Measurements from ENCODE around the gene PIGU. TPM values are rescaled to one million over a fixed set of nuclear protein-coding genes. Genes with fewer than 3 reads are reported as not detected.
"Not testable (repeated sequence)": the region's sequence is repeated elsewhere in the genome, so short reads cannot be mapped to it uniquely, and the experiment has no call there.

The PIGU gene
- total RNA-seq, 4 donors from 2014 or later = 12.8 to 14.1 (median 13.7) TPM

GRCh38 chr20:34675993-34676641 lies 775 bp downstream of the PIGU start:
- peak overlapping the region; percentile 80 to 93 (median 86) for H3K4me3 ChIP-seq
- DNase-seq (no peak), ATAC-seq (no peak)
- H3K9me3 ChIP-seq = no peaks in the 10 kb centered on the region
- intact Hi-C loops (cut with DNase I; ENCODE audit: low total_unique reads) (no loop called here), in situ Hi-C loops (cut with MboI; ENCODE audit: low sequenced_read_pairs in 4 of 4) (no loop called here)
- no peaks in the 10 kb centered on the region for H3K36me3 ChIP-seq
- peaks cover 9% of the 10 kb centered on the region in 2 donors for H3K4me1 ChIP-seq
- H3K27ac ChIP-seq = peak overlapping the region; percentile 75 to 88 (median 81)
- no peaks in the 10 kb centered on the region for H3K27me3 ChIP-seq
- TF ChIP-seq CTCF (IDR thresholded peaks at IDR 0.05 in 4 of 5, conservative IDR thresholded peaks at IDR 0.05 in 1 of 5) = no peak
- no peak for TF ChIP-seq POLR2A (IDR thresholded peaks at IDR 0.05)

GRCh38 chr20:34675561-34675960 lies 1.3 kb downstream of the PIGU start:
- Histone ChIP-seq H3K4me1 (peaks cover 9% of the 10 kb centered on the region in 2 donors), H3K27me3 (no peaks in the 10 kb centered on the region), H3K27ac (no peak overlapping the region), H3K9me3 (no peaks in the 10 kb centered on the region), H3K4me3 (no peak overlapping the region), H3K36me3 (no peaks in the 10 kb centered on the region)
- in situ Hi-C loops (cut with MboI; ENCODE audit: low sequenced_read_pairs in 4 of 4) (no loop called here), intact Hi-C loops (cut with DNase I; ENCODE audit: low total_unique reads) (no loop called here)
- no peak for DNase-seq
- no peak for ATAC-seq
- TF ChIP-seq POLR2A (IDR thresholded peaks at IDR 0.05) (no peak), CTCF (IDR thresholded peaks at IDR 0.05 in 4 of 5, conservative IDR thresholded peaks at IDR 0.05 in 1 of 5) (no peak)

GRCh38 chr20:34673412-34673811 lies 3.5 kb downstream of the PIGU start:
- in situ Hi-C loops (cut with MboI; ENCODE audit: low sequenced_read_pairs in 4 of 4) (loop anchor here in 1 of 4 donors (5.0 kb wide), 1 partner anchor 39 kb away; no protein-coding TSS in a partner anchor), intact Hi-C loops (cut with DNase I; ENCODE audit: low total_unique reads) (no loop called here)

GRCh38 chr20:34669094-34669493 lies 7.8 kb downstream of the PIGU start:
- intact Hi-C loops (cut with DNase I; ENCODE audit: low total_unique reads) = no loop called here
- H3K27ac ChIP-seq = no peak overlapping the region
- in situ Hi-C loops (cut with MboI; ENCODE audit: low sequenced_read_pairs in 4 of 4) = no loop called here
- no peaks in the 10 kb centered on the region for H3K9me3 ChIP-seq
- TF ChIP-seq CTCF (IDR thresholded peaks at IDR 0.05 in 4 of 5, conservative IDR thresholded peaks at IDR 0.05 in 1 of 5) = no peak
- no peak for TF ChIP-seq POLR2A (IDR thresholded peaks at IDR 0.05)
- H3K4me3 ChIP-seq = no peak overlapping the region
- ATAC-seq = no peak
- H3K27me3 ChIP-seq = no peaks in the 10 kb centered on the region
- H3K4me1 ChIP-seq = no peaks in the 10 kb centered on the region
- no peak for DNase-seq
- H3K36me3 ChIP-seq = no peaks in the 10 kb centered on the region

More at GRCh38 chr20:34673412-34673811, 3.5 kb downstream of the PIGU start:
- TF ChIP-seq CTCF (IDR thresholded peaks at IDR 0.05 in 4 of 5, conservative IDR thresholded peaks at IDR 0.05 in 1 of 5) (no peak), POLR2A (IDR thresholded peaks at IDR 0.05) (no peak)
- Histone ChIP-seq H3K27me3 (no peaks in the 10 kb centered on the region), H3K9me3 (no peaks in the 10 kb centered on the region), H3K4me3 (no peak overlapping the region), H3K36me3 (no peaks in the 10 kb centered on the region), H3K27ac (no peak overlapping the region), H3K4me1 (peaks cover 9% of the 10 kb centered on the region in 2 donors)
- DNase-seq (no peak), ATAC-seq (no peak)

GRCh38 chr20:34664751-34665150 lies 12.1 kb downstream of the PIGU start:
- H3K36me3 ChIP-seq; H3K4me1 ChIP-seq; ATAC-seq; H3K27ac ChIP-seq; intact Hi-C loops (cut with DNase I; ENCODE audit: low total_unique reads); H3K4me3 ChIP-seq; H3K27me3 ChIP-seq; H3K9me3 ChIP-seq; in situ Hi-C loops (cut with MboI; ENCODE audit: low sequenced_read_pairs in 4 of 4); DNase-seq: not testable (repeated sequence)

Data from gastrocnemius medialis (tissue), 4 donors.